Retinal pigment epithelial cell (primary cell): ENCODE data around the gene SCD5.

Experiments
- DNase-seq: peaks from one replicate; pipeline ENCODE4 v3.0.0-alpha.2; 2010; ENCODE audit warnings: low read depth
- H3K4me3 ChIP-seq: 2 replicates; pipeline ENCODE4 v1.5.1; 2011; ENCODE audit warnings: mild to moderate bottlenecking, low read length, control low read depth, moderate library complexity
- TF ChIP-seq, protein P1 (sequence below): conservative IDR thresholded peaks from 2 replicates; pipeline ENCODE4 v1.5.1; 2011; ENCODE audit warnings: low read depth, low read length, control low read depth, inconsistent platforms

SCD5 gene

DNA sequence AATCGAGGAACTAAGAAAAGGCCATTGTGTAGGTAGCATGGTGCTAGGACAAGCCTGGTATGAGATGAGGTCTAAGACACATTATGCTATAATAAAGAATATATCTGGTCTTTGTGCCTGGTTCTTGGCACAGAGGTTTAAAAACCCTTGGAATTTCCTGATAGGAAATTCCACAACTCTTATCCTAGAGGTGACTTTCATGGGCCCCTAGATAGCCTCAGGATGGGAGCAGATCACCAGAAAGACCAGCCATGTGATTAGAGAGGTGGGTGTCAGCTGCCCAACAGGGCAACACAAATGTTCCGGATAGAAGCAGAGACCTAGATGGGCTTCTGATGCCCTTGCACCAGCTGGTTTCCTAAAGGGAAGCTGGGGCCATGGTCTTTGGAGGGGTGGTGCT, 107.2 kb downstream of the SCD5 start:
- TF ChIP-seq, protein P1, sequence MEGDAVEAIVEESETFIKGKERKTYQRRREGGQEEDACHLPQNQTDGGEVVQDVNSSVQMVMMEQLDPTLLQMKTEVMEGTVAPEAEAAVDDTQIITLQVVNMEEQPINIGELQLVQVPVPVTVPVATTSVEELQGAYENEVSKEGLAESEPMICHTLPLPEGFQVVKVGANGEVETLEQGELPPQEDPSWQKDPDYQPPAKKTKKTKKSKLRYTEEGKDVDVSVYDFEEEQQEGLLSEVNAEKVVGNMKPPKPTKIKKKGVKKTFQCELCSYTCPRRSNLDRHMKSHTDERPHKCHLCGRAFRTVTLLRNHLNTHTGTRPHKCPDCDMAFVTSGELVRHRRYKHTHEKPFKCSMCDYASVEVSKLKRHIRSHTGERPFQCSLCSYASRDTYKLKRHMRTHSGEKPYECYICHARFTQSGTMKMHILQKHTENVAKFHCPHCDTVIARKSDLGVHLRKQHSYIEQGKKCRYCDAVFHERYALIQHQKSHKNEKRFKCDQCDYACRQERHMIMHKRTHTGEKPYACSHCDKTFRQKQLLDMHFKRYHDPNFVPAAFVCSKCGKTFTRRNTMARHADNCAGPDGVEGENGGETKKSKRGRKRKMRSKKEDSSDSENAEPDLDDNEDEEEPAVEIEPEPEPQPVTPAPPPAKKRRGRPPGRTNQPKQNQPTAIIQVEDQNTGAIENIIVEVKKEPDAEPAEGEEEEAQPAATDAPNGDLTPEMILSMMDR, result no peak
- DNase-seq, result no peak
- H3K4me3 ChIP-seq, result no peak overlapping the region

DNA sequence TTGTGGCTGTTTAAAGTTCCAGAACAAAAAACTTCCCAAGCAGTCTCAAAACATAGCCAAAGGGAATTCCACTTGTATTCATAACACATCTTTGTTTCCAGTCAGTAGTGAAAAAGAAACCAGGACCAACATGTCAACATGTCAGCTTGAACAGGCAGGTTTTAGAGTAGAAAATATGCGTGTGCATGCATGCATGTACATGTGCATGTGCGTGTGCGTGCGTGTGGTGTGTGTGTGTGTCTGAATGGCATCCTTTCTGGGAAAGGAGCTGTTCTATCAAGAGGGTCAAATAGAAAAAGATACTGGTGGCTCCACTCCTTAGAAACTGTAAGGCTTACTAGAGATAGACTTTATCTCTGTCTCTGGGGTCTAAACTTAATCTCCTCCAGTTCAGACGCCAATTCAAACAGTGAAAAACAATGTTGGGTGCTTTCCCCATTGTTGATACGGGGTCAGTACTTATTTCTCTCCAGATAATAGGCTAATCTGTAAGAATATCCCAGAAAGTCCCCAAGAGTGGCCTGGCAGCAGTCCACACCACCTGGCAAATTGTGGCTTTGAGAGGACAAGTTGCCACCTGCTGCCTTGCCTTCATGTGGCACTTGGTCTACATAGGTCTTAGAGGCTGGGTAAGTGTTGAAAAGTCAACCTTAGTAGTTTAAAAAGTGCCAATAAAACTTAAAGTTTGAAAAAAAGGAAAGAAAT, 110.4 kb downstream of the SCD5 start:
- DNase-seq, result no peak
- H3K4me3 ChIP-seq, result no peak overlapping the region
- TF ChIP-seq, protein P1, result no peak

DNA sequence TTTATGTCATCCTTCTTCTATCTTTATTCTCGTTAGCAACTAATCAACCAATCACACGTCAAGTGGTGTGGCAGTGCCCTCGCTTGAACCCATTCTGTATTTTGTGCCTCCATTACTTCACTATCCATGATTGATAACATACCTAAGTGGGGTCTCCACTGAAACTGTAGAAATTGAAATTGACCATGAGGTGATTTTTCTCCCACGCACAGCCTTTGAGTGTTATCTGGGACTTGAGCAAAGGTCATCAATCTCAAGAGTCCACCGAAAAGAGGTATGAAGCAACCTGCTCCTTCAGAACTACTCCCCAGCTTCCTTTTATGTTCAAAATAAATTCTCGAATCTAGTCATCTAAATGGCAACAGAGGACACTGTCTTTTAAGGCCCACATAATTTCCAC, 111.1 kb downstream of the SCD5 start:
- no peak for DNase-seq
- H3K4me3 ChIP-seq, result no peak overlapping the region
- TF ChIP-seq, protein P1, result no peak

DNA sequence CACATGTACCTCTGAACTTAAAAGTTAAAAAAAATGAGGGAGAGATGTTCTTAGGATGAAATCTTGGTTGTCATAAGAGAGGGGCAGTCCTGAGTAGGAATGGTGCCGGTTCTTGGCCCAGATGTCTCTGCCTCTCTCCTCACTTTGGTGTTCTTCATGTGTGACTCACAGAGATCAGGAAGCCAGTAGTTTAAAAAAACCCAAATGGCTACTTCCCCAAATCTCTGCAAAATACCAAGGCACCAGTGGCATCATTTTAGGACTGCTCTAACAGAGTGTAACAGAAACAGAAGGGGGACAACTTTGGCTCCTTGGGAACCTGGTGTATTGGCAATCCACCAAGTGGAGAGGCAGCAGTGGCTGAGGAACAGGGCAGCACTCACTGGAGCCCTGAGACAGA, 116.8 kb downstream of the SCD5 start:
- H3K4me3 ChIP-seq, result no peak overlapping the region
- DNase-seq, result no peak

DNA sequence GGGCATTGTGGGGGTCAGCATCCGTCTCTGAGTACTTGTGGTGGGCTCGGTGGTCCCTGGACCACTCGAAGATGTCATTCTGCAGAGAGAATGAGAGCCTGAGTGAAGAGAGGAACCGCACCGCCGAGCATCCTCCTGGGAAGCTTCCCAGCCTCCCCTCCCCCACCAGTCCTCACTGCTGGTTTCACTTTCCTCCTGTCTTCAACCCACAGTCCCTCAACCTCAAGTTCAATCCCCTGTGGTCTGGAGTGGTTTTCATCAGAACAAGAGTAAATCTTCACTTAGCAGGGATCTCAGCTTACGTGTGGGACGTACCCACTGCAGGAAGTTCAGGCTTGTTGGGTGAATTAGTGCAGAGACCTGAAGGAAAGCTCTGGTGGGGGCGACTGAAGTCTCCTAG, 117.8 kb downstream of the SCD5 start:
- DNase-seq, result no peak
- H3K4me3 ChIP-seq, result no peak overlapping the region
- TF ChIP-seq, protein P1, result no peak

More for the DNA sequence above, 116.8 kb downstream of the SCD5 start:
- TF ChIP-seq, protein P1, result no peak

DNA sequence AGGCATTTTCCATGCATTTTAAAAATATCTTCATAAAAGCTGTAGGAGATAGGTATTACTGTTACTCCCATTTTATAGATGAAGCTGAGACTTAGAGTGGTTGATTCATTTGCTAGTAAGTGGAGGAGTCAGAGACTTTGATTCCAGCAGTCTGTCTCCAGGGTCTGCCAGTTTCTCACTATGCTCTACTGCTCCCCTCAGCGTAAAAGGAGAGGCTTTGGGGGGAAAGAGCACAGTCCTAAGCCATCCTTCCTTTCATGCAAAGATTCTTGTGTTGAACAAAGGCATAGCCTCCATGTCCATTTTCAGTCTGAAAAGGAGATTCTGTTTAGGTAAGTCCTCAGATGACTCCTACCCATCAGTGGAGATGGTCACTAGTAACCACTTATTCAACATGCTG, 119.1 kb downstream of the SCD5 start:
- no peak overlapping the region for H3K4me3 ChIP-seq
- no peak for DNase-seq
- TF ChIP-seq, protein P1, result no peak

DNA sequence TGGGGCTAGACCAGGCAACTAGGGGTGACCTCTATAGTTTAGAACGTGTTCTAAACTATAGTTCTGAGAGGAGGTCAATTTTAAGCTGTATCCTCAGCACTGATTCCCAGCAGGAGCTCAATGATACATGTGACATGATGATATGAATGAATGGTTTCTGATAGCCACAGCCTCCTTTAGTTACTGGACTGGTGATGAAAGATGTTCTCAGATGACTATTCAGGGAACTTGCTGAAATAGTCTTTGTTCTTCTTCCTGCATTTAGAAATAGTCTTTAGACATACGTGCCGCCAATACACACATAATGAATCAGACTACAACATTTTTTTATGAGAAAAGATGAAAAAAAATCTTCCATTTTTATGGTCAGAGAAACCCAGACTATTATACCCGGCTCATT, 120.5 kb downstream of the SCD5 start:
- TF ChIP-seq, protein P1, result no peak
- no peak overlapping the region for H3K4me3 ChIP-seq
- DNase-seq, result no peak
